ENCODE measurements around the gene SYN1. TPM values are rescaled to one million over a fixed set of nuclear protein-coding genes. Genes with fewer than 3 reads are reported as not detected.

The SYN1 gene
- total RNA-seq, 1 donor from 2014 or later: 0.12 TPM

DNA sequence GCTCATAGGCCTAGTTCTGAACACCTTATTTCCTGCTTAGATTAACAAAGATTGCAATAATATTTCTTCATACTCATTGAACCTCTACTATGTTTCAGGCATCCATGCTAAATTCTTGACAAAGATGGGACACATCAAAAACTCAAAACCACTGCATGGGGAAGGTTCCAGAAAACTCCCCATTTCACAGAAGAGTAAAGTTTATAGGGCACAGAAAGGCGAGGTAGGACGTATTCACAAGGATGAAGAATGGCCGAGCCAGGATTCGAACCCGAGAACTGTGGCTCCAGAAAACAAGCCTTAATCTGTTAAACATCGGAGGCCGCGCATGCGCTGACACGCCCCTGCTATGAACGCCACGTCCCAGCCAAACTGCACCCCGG lies 38.6 kb upstream of the SYN1 start:
- TF ChIP-seq, protein P1, sequence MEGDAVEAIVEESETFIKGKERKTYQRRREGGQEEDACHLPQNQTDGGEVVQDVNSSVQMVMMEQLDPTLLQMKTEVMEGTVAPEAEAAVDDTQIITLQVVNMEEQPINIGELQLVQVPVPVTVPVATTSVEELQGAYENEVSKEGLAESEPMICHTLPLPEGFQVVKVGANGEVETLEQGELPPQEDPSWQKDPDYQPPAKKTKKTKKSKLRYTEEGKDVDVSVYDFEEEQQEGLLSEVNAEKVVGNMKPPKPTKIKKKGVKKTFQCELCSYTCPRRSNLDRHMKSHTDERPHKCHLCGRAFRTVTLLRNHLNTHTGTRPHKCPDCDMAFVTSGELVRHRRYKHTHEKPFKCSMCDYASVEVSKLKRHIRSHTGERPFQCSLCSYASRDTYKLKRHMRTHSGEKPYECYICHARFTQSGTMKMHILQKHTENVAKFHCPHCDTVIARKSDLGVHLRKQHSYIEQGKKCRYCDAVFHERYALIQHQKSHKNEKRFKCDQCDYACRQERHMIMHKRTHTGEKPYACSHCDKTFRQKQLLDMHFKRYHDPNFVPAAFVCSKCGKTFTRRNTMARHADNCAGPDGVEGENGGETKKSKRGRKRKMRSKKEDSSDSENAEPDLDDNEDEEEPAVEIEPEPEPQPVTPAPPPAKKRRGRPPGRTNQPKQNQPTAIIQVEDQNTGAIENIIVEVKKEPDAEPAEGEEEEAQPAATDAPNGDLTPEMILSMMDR (conservative IDR thresholded peaks at IDR 0.05; ENCODE audit: low read depth, low read length): no peak
- peak overlapping the region; percentile 73 for H3K4me3 ChIP-seq (ENCODE audit: low read depth, low read length)
- no peak for DNase-seq (ENCODE audit: low read depth)

GRCh38 chrX:47651043-47651905 lies 31.6 kb upstream of the SYN1 start:
- H3K4me3 ChIP-seq (ENCODE audit: low read depth, low read length): peak overlapping the region; percentile 54
- TF ChIP-seq, protein P1 (conservative IDR thresholded peaks at IDR 0.05; ENCODE audit: low read depth, low read length): no peak
- no peak for DNase-seq (ENCODE audit: low read depth)

- TF ChIP-seq, protein P1 (conservative IDR thresholded peaks at IDR 0.05; ENCODE audit: low read depth, low read length): no peak
- DNase-seq (ENCODE audit: low read depth): peak; percentile 60
- H3K4me3 ChIP-seq (ENCODE audit: low read depth, low read length): peak within 1 kb of the TSS; percentile 73
Observed at GRCh38 chrX:47650164-47651042, 30.7 kb upstream of the SYN1 start, which contains the start of gene ELK1. TSS of gene ELK1 (minus strand) at chrX:47650563. CDS start at chrX:47641441, 9,122 bp downstream.

DNA sequence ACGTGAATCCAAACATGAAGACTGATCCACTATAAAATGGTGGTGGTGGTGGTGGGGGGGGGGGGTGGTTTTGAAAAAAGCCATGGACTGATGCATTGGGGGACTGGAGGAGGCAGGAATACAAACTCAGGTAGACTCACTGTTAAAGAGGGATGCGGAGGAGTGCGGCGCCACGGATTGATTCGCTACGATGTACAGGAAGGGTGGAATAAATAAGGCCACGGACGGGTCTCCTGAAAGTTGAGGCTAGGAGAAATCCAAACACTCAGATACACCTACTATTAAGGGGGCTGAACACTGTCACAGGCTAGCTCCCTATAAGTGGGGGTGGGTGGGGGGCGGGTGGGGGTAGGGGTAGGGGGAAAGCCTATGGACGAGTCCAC lies 30.1 kb upstream of the SYN1 start:
- H3K4me3 ChIP-seq (ENCODE audit: low read depth, low read length): peak overlapping the region; percentile 73
- TF ChIP-seq, protein P1 (conservative IDR thresholded peaks at IDR 0.05; ENCODE audit: low read depth, low read length): no peak
- no peak for DNase-seq (ENCODE audit: low read depth)

GRCh38 chrX:47649271-47649670 lies 29.6 kb upstream of the SYN1 start:
- TF ChIP-seq, protein P1 (conservative IDR thresholded peaks at IDR 0.05; ENCODE audit: low read depth, low read length): no peak
- no peak for DNase-seq (ENCODE audit: low read depth)

DNA sequence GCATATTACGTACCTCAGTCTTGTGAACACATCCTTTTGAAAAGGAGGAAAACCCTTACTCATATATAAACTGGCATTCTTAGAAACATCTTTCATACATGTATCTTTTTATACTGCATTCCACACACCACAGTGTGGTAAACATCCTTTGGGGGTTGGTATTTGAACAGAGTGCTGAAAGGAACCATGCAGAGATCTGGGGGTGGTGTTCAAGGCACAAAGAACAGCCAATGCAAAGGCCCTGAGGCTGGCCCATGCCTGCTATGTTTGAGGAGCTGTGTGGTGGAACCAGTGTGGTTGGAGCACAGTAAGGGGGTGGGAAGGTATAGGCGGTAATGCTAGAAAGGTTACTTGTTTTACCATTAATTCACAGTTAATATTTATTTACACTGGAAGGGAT lies 28.7 kb upstream of the SYN1 start:
- TF ChIP-seq, protein P1 (conservative IDR thresholded peaks at IDR 0.05; ENCODE audit: low read depth, low read length): no peak
- no peak overlapping the region for H3K4me3 ChIP-seq (ENCODE audit: low read depth, low read length)
- DNase-seq (ENCODE audit: low read depth): no peak

More at GRCh38 chrX:47649271-47649670, 29.6 kb upstream of the SYN1 start:
- H3K4me3 ChIP-seq (ENCODE audit: low read depth, low read length): peak overlapping the region; percentile 73
